SKM-1 (cell line): ENCODE results near the gene PTDSS2.
"Not testable (repeated sequence)": the region's sequence is repeated elsewhere in the genome, so short reads cannot be mapped to it uniquely, and the experiment has no call there.

Experiments used
- DNase-seq: peaks from one replicate; lab custom pipeline; 2025; ENCODE audit not compliant: unreplicated experiment; lab: John Stamatoyannopoulos, UW

Gene PTDSS2

GRCh38 chr11:431921-432320 lies 18.2 kb upstream of the PTDSS2 start:
- DNase-seq = no peak

GRCh38 chr11:432501-433100 lies 17.5 kb upstream of the PTDSS2 start:
- no peak for DNase-seq

GRCh38 chr11:433111-433510 lies 17.0 kb upstream of the PTDSS2 start:
- DNase-seq = no peak

GRCh38 chr11:433641-434040 lies 16.4 kb upstream of the PTDSS2 start:
- DNase-seq = no peak

GRCh38 chr11:434496-434895 lies 15.6 kb upstream of the PTDSS2 start:
- DNase-seq = no peak

GRCh38 chr11:434999-435740 lies 14.9 kb upstream of the PTDSS2 start:
- not testable (repeated sequence) for DNase-seq

- DNase-seq = no peak
Measured at GRCh38 chr11:437228-437870, 12.7 kb upstream of the PTDSS2 start.

GRCh38 chr11:438101-438844 lies 11.8 kb upstream of the PTDSS2 start:
- no peak for DNase-seq

- DNase-seq = no peak
Measured at GRCh38 chr11:439315-440064, 10.6 kb upstream of the PTDSS2 start.

GRCh38 chr11:440065-441042 lies 9.7 kb upstream of the PTDSS2 start:
- no peak for DNase-seq

GRCh38 chr11:441043-441417 lies 9.0 kb upstream of the PTDSS2 start:
- no peak for DNase-seq

GRCh38 chr11:441418-442274 lies 8.4 kb upstream of the PTDSS2 start, which contains the start of gene ANO9:
Gene ANO9 (minus strand): TSS chr11:442011. CDS start chr11:441926, 85 bp downstream.
- DNase-seq = no peak

- DNase-seq = no peak
Measured at GRCh38 chr11:442611-443081, 7.4 kb upstream of the PTDSS2 start.

- no peak for DNase-seq
Measured at GRCh38 chr11:443542-444199, 6.4 kb upstream of the PTDSS2 start.

- no peak for DNase-seq
Measured at GRCh38 chr11:444396-445144, 5.5 kb upstream of the PTDSS2 start.

GRCh38 chr11:445765-446588 lies 4.1 kb upstream of the PTDSS2 start:
- no peak for DNase-seq

GRCh38 chr11:446891-447290 lies 3.2 kb upstream of the PTDSS2 start:
- no peak for DNase-seq
